Activated CD8-positive, alpha-beta memory T cell treated with anti-CD3 and anti-CD28 coated beads, Interleukin-2, amount 50 U/mL, for 48 hours (primary cell): Measurements from ENCODE around the gene LPAR5.

ENCODE experiments used
- DNase-seq: peaks from one replicate; pipeline ENCODE4 v3.0.0-alpha.2; 2020

Gene LPAR5

GRCh38 chr12:6635375-6635855 is 344 bp downstream of the LPAR5 start:
- peak; percentile 82 for DNase-seq

GRCh38 chr12:6632026-6632983 is 3.5 kb downstream of the LPAR5 start:
- peak; percentile 69 for DNase-seq

DNA sequence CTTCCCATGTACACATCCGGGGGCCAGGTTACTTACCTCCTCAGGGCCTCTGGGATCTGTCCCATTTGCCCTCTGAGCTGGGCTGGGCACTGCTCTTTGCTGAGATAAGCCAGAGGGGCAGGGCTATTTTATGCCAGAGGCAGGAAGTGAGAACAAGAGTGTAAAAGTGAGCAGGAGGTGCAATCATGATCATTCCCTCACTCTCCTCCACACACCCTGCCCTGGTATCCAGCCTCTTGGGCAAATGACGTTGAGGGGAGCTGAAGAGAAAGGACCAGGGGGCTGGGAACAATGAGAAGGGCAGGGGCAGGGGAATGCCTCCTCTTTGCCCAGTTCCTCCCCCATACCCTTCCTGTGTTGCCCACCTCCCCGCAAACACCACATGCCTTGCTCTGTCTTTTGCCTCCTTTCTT is 4.2 kb downstream of the LPAR5 start:
- no peak for DNase-seq

GRCh38 chr12:6630736-6631135 is 5.0 kb downstream of the LPAR5 start:
- no peak for DNase-seq

GRCh38 chr12:6627616-6628015 is 8.1 kb downstream of the LPAR5 start:
- no peak for DNase-seq

GRCh38 chr12:6626654-6627283 is 9.0 kb downstream of the LPAR5 start:
- no peak for DNase-seq

- DNase-seq = no peak
These were observed 14.9 kb downstream of the LPAR5 start for GRCh38 chr12:6620885-6621274.

- peak; percentile 79 for DNase-seq
These were observed 15.4 kb downstream of the LPAR5 start for GRCh38 chr12:6620137-6620884.

GRCh38 chr12:6618483-6619225 is 17.1 kb downstream of the LPAR5 start:
- no peak for DNase-seq

DNA sequence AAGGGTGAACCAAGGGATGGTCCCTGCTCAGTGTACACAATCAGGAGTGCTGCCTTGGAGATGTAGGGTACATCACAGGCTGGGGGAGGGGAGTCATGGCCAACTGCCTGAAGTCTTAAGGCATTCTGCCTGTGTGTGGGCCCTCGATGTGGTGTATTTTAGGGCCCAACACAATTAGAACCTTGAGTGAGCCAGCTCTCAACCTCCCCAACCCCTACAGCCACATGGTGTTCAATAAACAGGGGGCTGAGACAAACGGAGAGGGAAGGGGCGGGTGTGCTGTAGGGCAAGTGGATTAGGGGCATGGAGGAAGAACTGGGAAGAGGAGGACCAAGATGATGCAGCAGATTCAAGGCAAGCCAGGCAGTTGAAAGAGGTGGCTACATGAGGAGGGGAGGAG is 20.0 kb downstream of the LPAR5 start:
- no peak for DNase-seq

- no peak for DNase-seq
These were observed 21.1 kb downstream of the LPAR5 start for GRCh38 chr12:6614513-6615172.

DNA sequence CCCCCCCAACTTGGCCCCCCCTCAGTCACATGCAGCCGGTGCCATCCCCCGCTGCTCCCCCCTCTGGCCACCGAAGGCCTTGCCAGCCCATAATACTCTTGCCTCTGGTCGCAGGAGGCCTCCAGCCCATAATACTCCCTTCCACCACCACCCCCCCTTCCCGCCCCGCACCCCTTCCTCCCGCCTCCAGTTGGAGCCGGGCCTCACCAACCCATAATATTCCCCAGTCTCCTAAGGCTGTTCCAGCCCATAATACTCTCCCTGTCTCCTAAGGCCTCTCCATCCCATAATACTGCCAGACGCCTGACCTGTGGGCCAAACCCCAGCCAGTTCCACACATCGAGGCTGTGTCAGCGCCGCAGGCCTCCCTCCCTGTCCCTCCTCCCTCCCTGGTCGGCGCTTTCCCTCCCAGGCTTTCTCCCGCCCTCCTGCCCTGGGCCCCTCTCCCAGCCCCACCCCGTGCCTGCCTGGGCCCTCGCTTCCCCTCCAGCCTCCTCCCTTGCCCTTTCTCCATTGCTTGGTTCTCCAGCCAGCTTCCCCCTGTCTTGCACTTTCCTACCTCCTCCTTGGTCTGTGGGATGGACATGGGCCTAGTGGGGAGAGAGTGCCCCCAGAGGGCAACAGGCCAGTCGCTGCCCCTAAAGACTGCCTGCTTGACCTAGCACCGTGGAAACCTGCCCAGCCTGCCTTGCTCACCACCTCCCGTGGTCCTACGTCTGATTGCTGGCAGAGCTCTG is 21.8 kb downstream of the LPAR5 start:
- DNase-seq = no peak

GRCh38 chr12:6613015-6613775 is 22.6 kb downstream of the LPAR5 start:
- DNase-seq = peak; percentile 58

- no peak for DNase-seq
These were observed 23.1 kb downstream of the LPAR5 start for GRCh38 chr12:6612652-6613014.

DNA sequence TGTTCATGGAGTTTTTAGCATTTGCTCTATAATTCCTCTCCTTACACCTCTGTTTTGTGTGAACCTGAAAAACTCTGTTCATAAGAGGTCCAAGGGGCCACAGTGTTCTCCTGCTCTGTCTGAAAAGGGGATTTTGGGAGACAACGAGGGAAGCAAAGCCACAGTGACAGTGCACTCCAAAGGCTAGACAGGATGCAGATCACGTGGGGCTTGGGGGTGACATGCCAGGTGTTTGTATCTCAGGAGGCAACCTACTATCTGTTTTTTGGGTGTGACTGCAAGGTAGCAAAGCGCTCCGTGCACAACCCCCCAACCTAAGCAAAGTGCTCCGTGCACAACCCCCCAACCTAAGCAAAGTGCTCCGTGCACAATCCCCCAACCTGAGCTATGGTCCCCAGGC is 23.5 kb downstream of the LPAR5 start:
- DNase-seq = no peak

DNA sequence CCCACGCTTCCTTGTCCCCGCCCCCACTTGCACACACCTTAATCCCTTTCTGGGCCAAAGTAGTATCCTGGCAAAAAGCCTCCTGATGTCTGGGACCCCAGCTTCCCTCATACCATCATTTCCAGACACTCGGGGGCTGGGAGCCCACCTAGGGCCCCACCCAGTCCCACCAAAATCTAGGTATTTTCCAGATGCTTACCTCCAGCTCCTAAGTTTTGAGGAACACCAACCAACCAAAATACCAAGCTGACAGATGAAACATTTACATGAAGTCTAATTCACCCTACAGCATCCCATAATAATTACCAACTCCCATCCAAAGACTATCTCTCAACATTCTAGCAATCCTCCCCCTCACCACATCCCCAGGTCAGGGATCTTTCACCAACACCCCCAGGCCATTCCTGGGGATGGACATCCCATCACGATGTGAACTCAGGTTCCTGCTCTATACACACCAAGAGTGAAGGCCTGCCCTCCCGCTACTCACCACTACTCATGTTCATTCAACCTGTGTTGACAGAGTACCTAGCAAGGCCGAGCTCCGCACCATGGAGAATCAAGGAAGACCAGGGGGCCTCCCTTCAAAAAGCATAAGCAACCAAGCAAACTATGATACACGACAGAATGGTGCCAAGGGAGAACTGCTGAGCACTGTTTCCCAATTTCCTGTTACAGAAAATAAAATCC is 27.0 kb downstream of the LPAR5 start:
- peak; percentile 65 for DNase-seq

DNA sequence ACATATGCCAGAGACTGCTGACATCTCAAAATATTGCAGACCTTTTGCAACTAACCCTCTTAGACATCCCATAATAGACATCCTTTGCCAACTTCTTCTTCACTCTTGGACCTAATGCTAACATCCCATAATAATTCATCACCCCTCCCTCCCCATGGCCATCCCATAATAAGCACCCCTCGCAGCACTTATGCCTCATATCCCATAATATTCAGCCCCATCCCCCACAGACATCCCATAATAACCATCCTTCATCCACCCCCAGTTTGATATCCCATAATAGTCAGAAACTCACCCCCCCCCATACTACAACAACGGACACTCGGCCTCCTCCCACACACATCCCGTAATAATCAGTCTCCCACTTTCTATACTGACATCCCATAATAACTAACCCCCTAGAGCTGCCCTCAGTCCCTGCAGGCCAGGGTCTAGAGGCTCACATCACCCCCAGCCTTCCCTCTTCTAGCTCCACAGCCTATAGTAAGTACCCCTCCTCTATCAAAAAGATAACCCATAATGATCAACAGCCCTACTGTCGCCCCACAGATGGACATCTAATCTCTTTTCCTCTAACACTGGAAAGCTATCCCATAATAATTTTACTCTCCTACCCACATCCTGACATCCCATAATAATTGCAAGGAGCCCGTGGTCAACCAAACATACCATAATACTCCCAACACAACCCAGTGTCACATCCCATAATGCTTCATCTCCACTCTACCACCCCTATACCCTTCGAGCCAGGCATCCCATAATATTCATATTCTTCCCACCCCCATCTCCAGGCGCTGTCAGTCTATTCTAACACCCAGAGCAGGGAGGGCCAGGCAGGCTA is 27.8 kb downstream of the LPAR5 start:
- DNase-seq = peak; percentile 77

DNA sequence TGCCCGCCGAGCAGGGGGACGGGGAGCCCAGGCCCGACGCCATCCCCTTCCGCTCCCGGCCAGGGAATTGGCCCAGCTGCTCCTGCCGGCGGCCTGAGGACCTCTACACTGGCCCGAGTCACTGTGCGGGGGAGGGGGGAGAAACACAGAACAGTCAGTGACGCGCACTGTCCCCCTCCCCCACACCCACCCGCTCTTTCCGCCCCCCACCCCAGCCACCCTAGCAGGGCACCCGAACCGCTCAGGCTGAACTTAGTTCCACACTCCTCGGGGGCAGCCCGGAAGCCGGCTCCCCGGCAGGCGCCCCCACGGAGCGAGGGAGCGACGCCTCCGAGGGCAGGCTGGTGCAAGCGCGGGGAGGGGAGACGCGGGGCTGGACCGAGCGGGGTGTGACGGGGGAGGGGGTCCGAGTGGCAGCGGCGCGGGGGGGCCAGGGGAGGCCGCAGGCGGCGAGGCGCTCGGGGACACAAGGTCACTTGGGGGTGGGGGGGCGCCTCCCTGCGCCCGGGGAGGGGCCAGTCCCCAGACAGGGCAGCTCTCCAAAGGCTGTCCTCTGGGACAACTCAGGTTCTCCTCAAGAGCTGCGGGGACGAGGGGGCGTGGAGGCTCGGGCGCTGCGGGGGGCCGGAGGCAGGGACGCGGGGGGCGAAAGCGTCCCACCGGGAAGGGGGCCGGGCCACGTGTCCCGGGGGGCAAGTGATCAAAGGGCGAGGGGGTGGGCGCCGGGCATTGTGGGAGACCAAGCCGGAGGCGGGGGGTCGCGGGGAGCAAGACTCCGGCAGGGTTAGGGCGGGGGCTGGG is 29.2 kb downstream of the LPAR5 start:
- peak; percentile 75 for DNase-seq
